Measurements from ENCODE around the gene ACVR1.
"Not testable (repeated sequence)": the region's sequence is repeated elsewhere in the genome, so short reads cannot be mapped to it uniquely, and the experiment has no call there.

Gene ACVR1

GRCh38 chr2:157727693-157728092, 148.4 kb downstream of the ACVR1 start:
- Mint-ChIP-seq H3K27ac (no peak overlapping the region), H3K4me3 (no peak overlapping the region), H3K36me3 (peaks cover 50% of the 10 kb centered on the region), H3K27me3 (no peaks in the 10 kb centered on the region), H3K9me3 (peaks cover 34% of the 10 kb centered on the region), H3K4me1 (no peaks in the 10 kb centered on the region)

- Mint-ChIP-seq H3K36me3 (peaks cover 48% of the 10 kb centered on the region), H3K4me3 (no peak overlapping the region), H3K9me3 (peaks cover 39% of the 10 kb centered on the region), H3K27me3 (no peaks in the 10 kb centered on the region), H3K27ac (no peak overlapping the region), H3K4me1 (no peaks in the 10 kb centered on the region)
Observed at GRCh38 chr2:157726946-157727345, 149.2 kb downstream of the ACVR1 start.

GRCh38 chr2:157725846-157726245, 150.3 kb downstream of the ACVR1 start:
- H3K9me3 Mint-ChIP-seq, result peaks cover 41% of the 10 kb centered on the region
- peaks cover 44% of the 10 kb centered on the region for H3K36me3 Mint-ChIP-seq
- no peak overlapping the region for H3K27ac Mint-ChIP-seq
- no peaks in the 10 kb centered on the region for H3K4me1 Mint-ChIP-seq
- no peak overlapping the region for H3K4me3 Mint-ChIP-seq
- no peaks in the 10 kb centered on the region for H3K27me3 Mint-ChIP-seq

GRCh38 chr2:157722580-157723234, 153.4 kb downstream of the ACVR1 start:
- Mint-ChIP-seq H3K27me3 (no peaks in the 10 kb centered on the region), H3K4me3 (no peak overlapping the region), H3K4me1 (no peaks in the 10 kb centered on the region), H3K9me3 (peaks cover 31% of the 10 kb centered on the region), H3K36me3 (peaks cover 26% of the 10 kb centered on the region), H3K27ac (peak overlapping the region; percentile 70)

- peaks cover 22% of the 10 kb centered on the region for H3K36me3 Mint-ChIP-seq
- peaks cover 28% of the 10 kb centered on the region for H3K9me3 Mint-ChIP-seq
- H3K4me1 Mint-ChIP-seq, result no peaks in the 10 kb centered on the region
- H3K27me3 Mint-ChIP-seq, result no peaks in the 10 kb centered on the region
- H3K4me3 Mint-ChIP-seq, result no peak overlapping the region
- no peak overlapping the region for H3K27ac Mint-ChIP-seq
Observed at GRCh38 chr2:157720504-157720903, 155.6 kb downstream of the ACVR1 start.

GRCh38 chr2:157704653-157705052, 171.5 kb downstream of the ACVR1 start:
- H3K4me1 Mint-ChIP-seq, H3K9me3 Mint-ChIP-seq, H3K27me3 Mint-ChIP-seq, H3K27ac Mint-ChIP-seq, H3K4me3 Mint-ChIP-seq: not testable (repeated sequence)
- peaks cover 12% of the 10 kb centered on the region for H3K36me3 Mint-ChIP-seq

- H3K9me3 Mint-ChIP-seq, H3K36me3 Mint-ChIP-seq, H3K4me1 Mint-ChIP-seq, H3K27me3 Mint-ChIP-seq, H3K27ac Mint-ChIP-seq, H3K4me3 Mint-ChIP-seq: not testable (repeated sequence)
Observed at GRCh38 chr2:157704148-157704547, 172.0 kb downstream of the ACVR1 start.

GRCh38 chr2:157699806-157700205, 176.3 kb downstream of the ACVR1 start:
- H3K27me3 Mint-ChIP-seq, result no peaks in the 10 kb centered on the region
- H3K4me3 Mint-ChIP-seq, result no peak overlapping the region
- H3K9me3 Mint-ChIP-seq, result peaks cover 6% of the 10 kb centered on the region
- H3K27ac Mint-ChIP-seq, result no peak overlapping the region
- H3K4me1 Mint-ChIP-seq, result no peaks in the 10 kb centered on the region
- peaks cover 4% of the 10 kb centered on the region for H3K36me3 Mint-ChIP-seq

- peaks cover 6% of the 10 kb centered on the region for H3K9me3 Mint-ChIP-seq
- no peaks in the 10 kb centered on the region for H3K4me1 Mint-ChIP-seq
- no peaks in the 10 kb centered on the region for H3K27me3 Mint-ChIP-seq
- H3K27ac Mint-ChIP-seq, result no peak overlapping the region
- peaks cover 4% of the 10 kb centered on the region for H3K36me3 Mint-ChIP-seq
- no peak overlapping the region for H3K4me3 Mint-ChIP-seq
Observed at GRCh38 chr2:157699009-157699408, 177.1 kb downstream of the ACVR1 start.

GRCh38 chr2:157698430-157698829, 177.7 kb downstream of the ACVR1 start:
- H3K4me3 Mint-ChIP-seq, result no peak overlapping the region
- peaks cover 4% of the 10 kb centered on the region for H3K36me3 Mint-ChIP-seq
- no peak overlapping the region for H3K27ac Mint-ChIP-seq
- peaks cover 6% of the 10 kb centered on the region for H3K9me3 Mint-ChIP-seq
- H3K4me1 Mint-ChIP-seq, result no peaks in the 10 kb centered on the region
- no peaks in the 10 kb centered on the region for H3K27me3 Mint-ChIP-seq

- Mint-ChIP-seq H3K27me3 (no peaks in the 10 kb centered on the region), H3K9me3 (peaks cover under 1% of the 10 kb centered on the region), H3K4me1 (no peaks in the 10 kb centered on the region)
Observed at GRCh38 chr2:157696036-157696435, 180.1 kb downstream of the ACVR1 start.

GRCh38 chr2:157692768-157693167, 183.4 kb downstream of the ACVR1 start:
- H3K4me1 Mint-ChIP-seq, result no peaks in the 10 kb centered on the region
- no peaks in the 10 kb centered on the region for H3K9me3 Mint-ChIP-seq
- H3K27me3 Mint-ChIP-seq, result no peaks in the 10 kb centered on the region
- no peak overlapping the region for H3K27ac Mint-ChIP-seq
- no peak overlapping the region for H3K4me3 Mint-ChIP-seq
- no peaks in the 10 kb centered on the region for H3K36me3 Mint-ChIP-seq

More at GRCh38 chr2:157696036-157696435, 180.1 kb downstream of the ACVR1 start:
- peaks cover 2% of the 10 kb centered on the region for H3K36me3 Mint-ChIP-seq
- no peak overlapping the region for H3K27ac Mint-ChIP-seq
- H3K4me3 Mint-ChIP-seq, result no peak overlapping the region

GRCh38 chr2:157691695-157692094, 184.4 kb downstream of the ACVR1 start:
- H3K36me3 Mint-ChIP-seq, result peaks cover 2% of the 10 kb centered on the region
- no peaks in the 10 kb centered on the region for H3K27me3 Mint-ChIP-seq
- no peaks in the 10 kb centered on the region for H3K9me3 Mint-ChIP-seq
- H3K4me1 Mint-ChIP-seq, result no peaks in the 10 kb centered on the region
- H3K27ac Mint-ChIP-seq, result no peak overlapping the region
- no peak overlapping the region for H3K4me3 Mint-ChIP-seq

GRCh38 chr2:157691131-157691530, 185.0 kb downstream of the ACVR1 start:
- no peak overlapping the region for H3K4me3 Mint-ChIP-seq
- H3K9me3 Mint-ChIP-seq, result no peaks in the 10 kb centered on the region
- peaks cover 3% of the 10 kb centered on the region for H3K36me3 Mint-ChIP-seq

More at GRCh38 chr2:157691131-157691530, 185.0 kb downstream of the ACVR1 start:
- no peaks in the 10 kb centered on the region for H3K4me1 Mint-ChIP-seq
- H3K27ac Mint-ChIP-seq, result no peak overlapping the region
- H3K27me3 Mint-ChIP-seq, result no peaks in the 10 kb centered on the region

Measured in activated naive CD4-positive, alpha-beta T cell treated with anti-CD3 and anti-CD28 coated beads, Interleukin-2, amount 50 U/mL, for 24 hours (primary cell).